ENCODE results near the gene PIGU. TPM values are rescaled to one million over a fixed set of nuclear protein-coding genes. Genes with fewer than 3 reads are reported as not detected.

Gene PIGU
- total and polyA plus RNA-seq, 2 of the 13 experiments (the other 11 are each of a cell fraction or from before 2014, with no cell fraction given): 45.5 to 231 TPM

DNA sequence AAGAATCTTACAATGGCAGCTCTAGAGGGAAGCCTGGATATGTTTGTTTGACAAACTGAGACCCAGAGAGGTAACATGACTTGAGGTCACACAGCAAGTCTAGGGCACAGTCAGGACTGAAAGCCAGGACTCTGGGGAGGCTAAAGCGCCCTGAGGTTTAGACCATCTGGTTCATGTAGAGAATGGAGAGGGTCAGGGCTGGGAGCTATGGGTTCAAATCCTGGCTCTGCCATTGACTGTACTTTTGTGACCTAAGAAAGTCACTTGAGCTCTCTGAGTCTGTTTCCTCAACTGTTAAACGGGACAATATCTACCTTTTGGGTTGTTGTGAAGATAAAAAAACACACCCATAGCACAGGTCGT, 26.1 kb upstream of the PIGU start (continued):
- no peak for TF ChIP-seq PBX3 (CRISPR knock-in tag; IDR thresholded peaks at IDR 0.05; ENCODE audit: borderline replicate concordance)
- TF ChIP-seq, protein P1, sequence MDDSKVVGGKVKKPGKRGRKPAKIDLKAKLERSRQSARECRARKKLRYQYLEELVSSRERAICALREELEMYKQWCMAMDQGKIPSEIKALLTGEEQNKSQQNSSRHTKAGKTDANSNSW (CRISPR knock-in tag; IDR thresholded peaks at IDR 0.05; ENCODE audit: borderline replicate concordance): no peak
- TF ChIP-seq RBM22 (optimal IDR thresholded peaks at IDR 0.05; ENCODE audit: low read length): no peak
- no peak for TF ChIP-seq SALL1 (CRISPR knock-in tag; IDR thresholded peaks at IDR 0.05)
- no peak for TF ChIP-seq EEA1 (CRISPR knock-in tag; IDR thresholded peaks at IDR 0.05; ENCODE audit: borderline replicate concordance)
- no peak for TF ChIP-seq PRDM10 (CRISPR knock-in tag; IDR thresholded peaks at IDR 0.05; ENCODE audit: low read depth)
- 0 out of 2 replicates have a peak, but pooled peaks have one; percentile 37 for TF ChIP-seq ZNF34 (CRISPR knock-in tag; IDR thresholded peaks at IDR 0.05; ENCODE audit: borderline replicate concordance)
- no peak for TF ChIP-seq SRSF9 (IDR thresholded peaks at IDR 0.05; ENCODE audit: borderline replicate concordance, insufficient read depth, low read depth, low read length, poor library complexity, severe bottlenecking)
- no peak for TF ChIP-seq HOXD1 (CRISPR knock-in tag; IDR thresholded peaks at IDR 0.05)
- TF ChIP-seq NFIC (IDR thresholded peaks at IDR 0.05; ENCODE audit: low read length): no peak
- TF ChIP-seq, protein P2, sequence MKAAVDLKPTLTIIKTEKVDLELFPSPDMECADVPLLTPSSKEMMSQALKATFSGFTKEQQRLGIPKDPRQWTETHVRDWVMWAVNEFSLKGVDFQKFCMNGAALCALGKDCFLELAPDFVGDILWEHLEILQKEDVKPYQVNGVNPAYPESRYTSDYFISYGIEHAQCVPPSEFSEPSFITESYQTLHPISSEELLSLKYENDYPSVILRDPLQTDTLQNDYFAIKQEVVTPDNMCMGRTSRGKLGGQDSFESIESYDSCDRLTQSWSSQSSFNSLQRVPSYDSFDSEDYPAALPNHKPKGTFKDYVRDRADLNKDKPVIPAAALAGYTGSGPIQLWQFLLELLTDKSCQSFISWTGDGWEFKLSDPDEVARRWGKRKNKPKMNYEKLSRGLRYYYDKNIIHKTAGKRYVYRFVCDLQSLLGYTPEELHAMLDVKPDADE (CRISPR knock-in tag; IDR thresholded peaks at IDR 0.05): no peak
- no peak for TF ChIP-seq KAT7 (CRISPR knock-in tag; IDR thresholded peaks at IDR 0.05; ENCODE audit: borderline replicate concordance)
- TF ChIP-seq MED13 (CRISPR knock-in tag; IDR thresholded peaks at IDR 0.05): no peak
- no peak for TF ChIP-seq ZNF609 (CRISPR knock-in tag; IDR thresholded peaks at IDR 0.05; ENCODE audit: borderline replicate concordance)
- TF ChIP-seq, protein P3, sequence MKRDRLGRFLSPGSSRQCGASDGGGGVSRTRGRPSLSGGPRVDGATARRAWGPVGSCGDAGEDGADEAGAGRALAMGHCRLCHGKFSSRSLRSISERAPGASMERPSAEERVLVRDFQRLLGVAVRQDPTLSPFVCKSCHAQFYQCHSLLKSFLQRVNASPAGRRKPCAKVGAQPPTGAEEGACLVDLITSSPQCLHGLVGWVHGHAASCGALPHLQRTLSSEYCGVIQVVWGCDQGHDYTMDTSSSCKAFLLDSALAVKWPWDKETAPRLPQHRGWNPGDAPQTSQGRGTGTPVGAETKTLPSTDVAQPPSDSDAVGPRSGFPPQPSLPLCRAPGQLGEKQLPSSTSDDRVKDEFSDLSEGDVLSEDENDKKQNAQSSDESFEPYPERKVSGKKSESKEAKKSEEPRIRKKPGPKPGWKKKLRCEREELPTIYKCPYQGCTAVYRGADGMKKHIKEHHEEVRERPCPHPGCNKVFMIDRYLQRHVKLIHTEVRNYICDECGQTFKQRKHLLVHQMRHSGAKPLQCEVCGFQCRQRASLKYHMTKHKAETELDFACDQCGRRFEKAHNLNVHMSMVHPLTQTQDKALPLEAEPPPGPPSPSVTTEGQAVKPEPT (CRISPR knock-in tag; IDR thresholded peaks at IDR 0.05; ENCODE audit: low read depth): no peak
- TF ChIP-seq ZNF605 (CRISPR knock-in tag; IDR thresholded peaks at IDR 0.05): no peak
- TF ChIP-seq SALL2 (CRISPR knock-in tag; IDR thresholded peaks at IDR 0.05): no peak
